ENCODE data around the gene TFDP1.
A peak's percentile ranks its signal among the peaks of the same experiment; 100 is the strongest.
"Not testable (repeated sequence)": the region's sequence is repeated elsewhere in the genome, so short reads cannot be mapped to it uniquely, and the experiment has no call there.

Gene TFDP1

DNA sequence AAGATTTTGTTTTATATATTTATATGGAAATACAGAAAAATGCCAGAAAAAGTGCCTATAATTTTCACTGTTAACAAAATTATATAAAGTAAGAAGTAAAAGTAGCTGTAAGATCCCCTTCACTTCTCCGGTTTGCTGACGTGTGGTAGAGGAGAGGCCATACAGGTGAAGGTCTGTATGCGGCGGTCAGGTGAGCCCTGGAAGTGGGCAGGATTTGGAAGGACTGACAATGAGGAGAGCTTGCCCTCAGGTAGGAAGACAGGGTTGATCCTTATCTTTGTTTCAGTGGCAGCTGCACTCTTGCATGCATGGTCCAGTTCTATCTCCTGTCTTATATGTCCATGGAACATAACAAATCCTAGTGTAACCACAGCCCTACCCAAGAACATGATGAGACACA, 16.9 kb upstream of the TFDP1 start:
- DNase-seq (ENCODE audit: low read depth in 2 of 2) = no peak

- no peak for DNase-seq (ENCODE audit: low read depth in 2 of 2)
Measured at GRCh38 chr13:113573065-113573464, 11.5 kb upstream of the TFDP1 start.

- no peak for DNase-seq (ENCODE audit: low read depth in 2 of 2)
Measured at GRCh38 chr13:113576597-113576996, 8.0 kb upstream of the TFDP1 start.

DNA sequence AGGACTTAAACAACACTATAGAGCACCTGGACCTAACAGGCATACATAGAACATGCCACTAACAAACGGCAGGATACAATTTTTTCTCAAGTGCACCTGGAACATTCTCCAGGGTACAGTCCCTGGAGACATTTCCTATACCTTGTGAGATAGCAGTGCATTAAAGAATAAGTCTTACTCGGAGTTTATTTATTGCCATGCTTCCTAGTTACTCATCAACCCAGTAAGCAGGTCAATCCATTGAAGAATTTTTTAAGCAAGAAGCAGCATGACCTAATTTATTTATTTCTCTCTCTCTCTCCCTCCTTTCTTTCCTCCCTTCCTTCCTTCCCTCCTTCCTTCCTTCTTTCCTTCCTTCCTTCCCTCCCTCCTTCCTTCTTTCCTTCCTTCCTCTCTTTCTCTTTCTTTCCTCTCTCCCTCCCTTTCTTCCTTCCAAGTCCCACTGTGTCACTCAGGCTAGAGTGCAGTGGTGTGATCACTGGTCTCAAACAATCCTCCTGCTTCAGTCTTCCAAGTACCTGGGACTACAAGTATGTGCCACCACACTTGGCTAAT, 6.6 kb upstream of the TFDP1 start:
- DNase-seq (ENCODE audit: low read depth in 2 of 2) = no peak

- no peak for DNase-seq (ENCODE audit: low read depth in 2 of 2)
Measured at GRCh38 chr13:113579686-113580085, 4.9 kb upstream of the TFDP1 start.

DNA sequence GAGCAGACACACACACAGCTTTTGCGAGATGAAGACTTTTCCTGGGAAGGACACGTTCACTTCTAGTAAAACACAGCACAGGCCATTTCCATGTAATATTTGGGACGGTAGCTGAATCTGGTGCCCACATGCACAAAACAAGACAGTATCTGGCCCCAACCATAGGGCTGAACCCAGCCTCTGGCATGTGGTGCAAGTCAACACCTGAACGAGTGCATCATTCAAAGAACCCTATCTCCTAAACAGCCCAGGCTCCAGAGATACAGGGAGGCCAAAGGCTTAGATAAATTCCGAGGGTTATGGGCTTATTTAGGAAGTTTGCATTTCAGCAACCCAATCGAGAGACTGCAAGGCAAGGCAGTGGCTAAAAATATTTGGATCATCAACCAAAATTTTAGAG, 2.7 kb upstream of the TFDP1 start:
- no peak for DNase-seq (ENCODE audit: low read depth in 2 of 2)

- DNase-seq (ENCODE audit: low read depth in 2 of 2) = no peak
Measured at GRCh38 chr13:113582841-113583631, 1.5 kb upstream of the TFDP1 start.

- peak in 1 of 2 donors; percentile 35 for DNase-seq (ENCODE audit: low read depth in 2 of 2)
Measured at GRCh38 chr13:113584870-113585671, 518 bp downstream of the TFDP1 start.

DNA sequence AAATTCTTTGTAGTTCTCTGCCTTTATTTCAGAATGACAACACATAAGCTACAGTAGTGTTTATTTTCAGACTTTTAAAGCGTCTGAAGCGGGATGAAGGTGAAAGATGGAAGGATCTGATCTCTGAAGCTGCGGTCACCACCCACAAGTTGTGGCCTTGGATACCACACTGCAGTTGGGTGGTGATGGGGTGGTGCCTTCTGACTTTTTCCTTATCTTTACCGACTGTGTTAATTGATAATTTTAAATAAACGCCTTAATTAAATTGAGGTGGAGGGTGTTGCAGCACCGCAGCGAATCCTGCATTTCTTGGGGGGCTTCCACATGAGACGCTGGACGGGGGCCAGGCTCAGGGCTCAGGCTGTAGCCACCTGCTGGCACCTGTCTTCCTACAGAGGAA, 1.3 kb downstream of the TFDP1 start:
- no peak for DNase-seq (ENCODE audit: low read depth in 2 of 2)

- no peak for DNase-seq (ENCODE audit: low read depth in 2 of 2)
Measured at GRCh38 chr13:113586661-113587479, 2.3 kb downstream of the TFDP1 start.

DNA sequence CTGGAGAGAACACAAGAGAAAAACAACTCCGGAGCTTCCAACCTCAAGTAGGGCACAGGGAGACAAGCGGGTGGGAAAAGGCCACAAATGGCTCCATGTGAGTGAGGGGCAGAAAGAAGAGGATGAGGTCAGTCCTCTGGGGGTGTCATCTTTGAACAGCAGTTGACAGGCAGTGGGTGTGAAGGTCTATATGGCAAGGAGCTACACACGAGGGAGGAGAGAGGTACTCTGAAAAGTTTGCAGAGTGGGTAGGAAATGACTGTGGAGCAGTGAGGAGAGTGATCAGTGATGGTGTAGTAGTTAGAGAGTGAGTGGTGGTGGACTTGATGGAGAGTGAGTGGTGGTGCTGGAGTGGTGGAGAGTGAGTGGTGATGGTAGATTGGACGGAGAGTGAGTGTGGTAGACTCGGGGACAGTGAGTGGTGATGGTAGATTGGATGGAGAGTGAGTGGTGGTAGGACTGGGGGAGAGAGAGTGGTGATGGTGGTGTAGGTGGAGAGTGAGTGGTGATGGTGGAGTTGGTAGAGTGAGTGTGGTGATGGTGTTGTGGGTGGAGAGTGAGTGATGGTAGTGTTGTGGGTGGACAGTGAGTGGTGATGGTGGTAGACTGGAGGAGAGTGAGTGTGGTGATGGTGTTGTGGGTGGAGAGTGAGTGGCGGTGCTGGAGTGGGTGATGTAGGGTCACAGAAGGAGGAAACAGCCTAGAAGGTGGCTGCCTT, 4.0 kb downstream of the TFDP1 start:
- DNase-seq (ENCODE audit: low read depth in 2 of 2) = no peak

DNA sequence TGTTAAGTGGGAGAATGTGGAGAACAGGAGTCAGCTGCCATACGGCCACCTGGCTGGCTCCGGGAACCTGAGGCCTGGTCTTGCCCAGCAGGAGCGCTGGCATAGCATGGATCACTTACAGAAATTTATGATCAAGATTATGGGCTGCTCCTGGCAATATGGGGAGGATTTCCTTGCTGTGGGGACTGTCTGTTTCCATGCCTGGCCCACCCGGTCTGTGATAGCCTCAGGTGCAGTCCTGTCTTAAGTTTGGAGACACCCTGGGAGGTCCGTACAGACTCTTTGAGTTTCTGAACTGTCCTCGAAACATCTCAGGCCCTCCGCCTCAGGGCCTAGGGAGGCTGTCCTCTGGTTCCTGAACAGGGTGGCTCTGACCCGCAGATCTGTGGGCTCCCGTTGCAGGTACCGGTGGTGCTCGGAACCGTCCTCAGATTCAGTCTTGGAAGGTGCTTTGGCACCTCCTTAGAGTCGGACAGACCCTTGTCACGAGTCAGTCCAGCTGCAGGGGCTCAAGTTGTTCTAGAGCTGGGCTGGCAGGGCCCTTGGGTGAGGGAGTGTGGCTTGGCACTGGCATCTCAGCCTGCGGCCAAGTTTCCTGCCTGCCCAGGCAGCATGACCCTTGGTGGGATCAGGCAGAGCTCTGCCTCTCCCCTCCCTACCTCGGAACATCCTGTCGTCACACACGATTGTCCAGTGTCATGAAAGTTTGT, 4.9 kb downstream of the TFDP1 start:
- DNase-seq (ENCODE audit: low read depth in 2 of 2) = no peak

- no peak for DNase-seq (ENCODE audit: low read depth in 2 of 2)
Measured at GRCh38 chr13:113589961-113590339, 5.4 kb downstream of the TFDP1 start.

GRCh38 chr13:113591750-113592149, 7.2 kb downstream of the TFDP1 start:
- no peak for DNase-seq (ENCODE audit: low read depth in 2 of 2)

- no peak for DNase-seq (ENCODE audit: low read depth in 2 of 2)
Measured at GRCh38 chr13:113592571-113592970, 8.0 kb downstream of the TFDP1 start.

GRCh38 chr13:113594066-113594821, 9.7 kb downstream of the TFDP1 start:
- DNase-seq (ENCODE audit: low read depth in 2 of 2) = not testable (repeated sequence)

- no peak for DNase-seq (ENCODE audit: low read depth in 2 of 2)
Measured at GRCh38 chr13:113595131-113595530, 10.6 kb downstream of the TFDP1 start.

DNA sequence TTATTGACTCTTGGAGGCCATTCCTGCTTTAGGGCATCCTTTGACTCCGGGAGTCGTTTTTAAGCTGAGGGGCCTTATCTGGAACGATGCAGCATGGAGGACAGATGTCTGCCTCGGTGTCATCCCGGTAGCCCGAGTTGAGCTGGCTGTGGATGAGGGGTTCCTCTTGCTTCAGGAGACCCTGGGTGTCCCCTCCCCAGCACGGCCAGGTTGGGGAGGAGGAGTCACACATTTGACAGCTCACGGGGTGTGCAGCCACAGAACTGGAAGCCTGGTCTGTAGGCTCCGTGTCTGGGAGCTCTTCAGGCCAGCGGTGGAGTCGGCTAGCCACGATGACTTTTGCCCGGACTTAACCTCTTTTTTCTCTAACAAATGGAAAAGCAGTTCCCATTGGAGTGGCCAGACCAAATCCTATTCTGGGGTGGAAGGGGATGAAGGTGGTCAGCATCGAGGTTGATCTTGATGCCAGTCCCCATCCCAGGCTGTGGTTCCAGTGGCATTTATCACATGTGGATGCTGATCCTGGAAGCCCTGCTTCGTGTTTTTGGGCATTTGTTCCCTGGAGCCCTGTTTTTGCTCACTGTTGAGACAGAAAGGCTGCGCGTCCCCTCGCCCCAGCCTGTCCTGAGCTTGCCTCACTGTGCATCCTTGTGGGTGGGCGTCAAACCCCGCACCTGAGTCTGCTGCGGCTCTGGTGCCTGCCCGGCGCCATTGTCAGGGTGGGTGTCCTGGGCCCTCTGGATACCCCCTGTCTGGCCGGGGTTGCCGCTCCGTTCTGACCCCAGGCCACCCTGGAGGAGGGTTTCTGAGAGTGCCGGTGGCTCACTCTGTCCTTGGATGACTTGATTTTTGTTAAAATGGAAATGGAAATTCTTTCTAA, 12.0 kb downstream of the TFDP1 start:
- no peak for DNase-seq (ENCODE audit: low read depth in 2 of 2)
